KOPT-K1 (cell line): ENCODE measurements around the gene KLF12.

Source experiments
- H3K27ac ChIP-seq: fragments of 200-600 bp; sonication (generic); 2 replicates; pipeline ENCODE4 v1.5.1; 2016; ENCODE audit warnings: antibody characterized with exemption, mild to moderate bottlenecking, low read depth, low read length; ENCODE audit not compliant: poor library complexity, severe bottlenecking
- H3K36me3 ChIP-seq: fragments of 200-600 bp; sonication (generic); 2 replicates; pipeline ENCODE4 v1.5.1; 2017; ENCODE audit warnings: antibody characterized with exemption, mild to moderate bottlenecking, low read length, moderate library complexity; ENCODE audit not compliant: insufficient read depth
- H3K9me3 ChIP-seq: fragments of 200-600 bp; sonication (generic); 2 replicates; pipeline ENCODE4 v1.5.1; 2017; ENCODE audit warnings: antibody characterized with exemption, low read length, mild to moderate bottlenecking; ENCODE audit not compliant: insufficient read depth, poor library complexity, severe bottlenecking

KLF12 gene

DNA sequence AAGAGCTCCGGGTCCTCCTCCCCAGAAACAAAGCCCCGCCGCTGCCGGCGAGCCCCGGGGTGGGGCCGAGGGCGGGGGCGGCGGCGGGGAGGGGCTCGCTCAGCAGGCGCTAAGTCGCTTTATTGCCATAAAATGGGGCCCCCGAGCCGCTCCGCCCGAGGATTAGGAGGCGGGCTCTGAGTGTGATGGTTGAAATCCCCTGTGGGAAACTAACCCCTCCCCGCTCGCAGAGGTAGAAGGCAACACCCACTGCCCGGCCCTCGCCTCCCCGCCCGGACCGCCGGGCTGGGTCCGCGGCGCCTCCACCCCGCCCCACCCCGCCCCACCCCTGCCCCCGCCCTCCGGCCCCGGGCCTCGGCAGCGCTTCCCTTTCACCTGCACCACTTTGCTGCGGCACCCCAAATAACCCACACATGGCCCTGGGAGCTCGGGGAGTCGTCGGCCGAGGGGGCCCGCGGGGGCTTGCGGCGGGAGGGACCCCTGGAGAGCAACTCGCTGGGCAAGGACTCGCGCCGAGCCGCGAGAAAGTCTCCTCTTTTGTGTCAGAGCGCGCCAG lies at the start of gene KLF12:
TSS of gene KLF12 (minus strand) at position 184 of the 556 bp plus-strand sequence.
- Histone ChIP-seq H3K36me3 (no peaks in the 10 kb centered on the region), H3K9me3 (no peaks in the 10 kb centered on the region), H3K27ac (peak within 1 kb of the TSS; percentile 83)

DNA sequence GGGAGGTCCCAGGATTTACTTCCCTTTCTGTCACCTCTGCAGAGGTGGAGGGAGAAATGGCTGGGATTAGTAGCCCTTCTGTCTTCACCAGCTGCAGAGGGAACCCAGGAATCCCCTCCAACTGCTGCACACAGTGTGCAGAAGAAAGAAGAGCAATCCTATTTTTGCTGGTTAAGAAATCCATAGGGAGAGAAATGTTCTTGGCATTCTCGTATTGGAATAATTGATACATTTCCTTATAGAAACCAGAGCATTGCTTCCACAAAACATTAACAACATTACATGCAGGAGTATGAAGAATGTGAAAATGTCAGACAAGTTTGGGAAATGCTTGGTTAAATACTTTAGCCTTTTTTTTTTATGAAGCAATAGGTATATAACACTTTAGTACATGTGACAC lies 48.3 kb upstream of the KLF12 start:
- Histone ChIP-seq H3K9me3 (no peaks in the 10 kb centered on the region), H3K36me3 (no peaks in the 10 kb centered on the region), H3K27ac (no peak overlapping the region)

DNA sequence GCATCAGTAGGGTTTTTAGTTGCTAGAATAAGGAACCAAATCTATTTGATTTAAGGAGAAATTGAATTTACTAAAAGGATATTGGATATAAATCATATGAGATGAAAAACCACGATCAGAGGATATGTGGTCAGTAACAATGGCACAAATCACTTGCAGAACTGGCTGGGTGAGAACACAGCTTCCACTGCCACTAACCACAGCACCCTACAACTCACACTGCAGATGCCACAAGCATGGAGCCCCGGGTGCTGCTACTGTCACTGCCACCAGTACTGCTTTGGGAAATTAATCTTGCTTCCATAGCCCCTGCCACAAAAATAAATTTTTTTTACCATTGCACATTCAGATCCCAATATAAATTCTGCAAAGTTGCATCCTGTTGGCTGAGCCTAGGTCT lies 40.6 kb upstream of the KLF12 start:
- Histone ChIP-seq H3K27ac (no peak overlapping the region), H3K9me3 (no peaks in the 10 kb centered on the region), H3K36me3 (no peaks in the 10 kb centered on the region)

DNA sequence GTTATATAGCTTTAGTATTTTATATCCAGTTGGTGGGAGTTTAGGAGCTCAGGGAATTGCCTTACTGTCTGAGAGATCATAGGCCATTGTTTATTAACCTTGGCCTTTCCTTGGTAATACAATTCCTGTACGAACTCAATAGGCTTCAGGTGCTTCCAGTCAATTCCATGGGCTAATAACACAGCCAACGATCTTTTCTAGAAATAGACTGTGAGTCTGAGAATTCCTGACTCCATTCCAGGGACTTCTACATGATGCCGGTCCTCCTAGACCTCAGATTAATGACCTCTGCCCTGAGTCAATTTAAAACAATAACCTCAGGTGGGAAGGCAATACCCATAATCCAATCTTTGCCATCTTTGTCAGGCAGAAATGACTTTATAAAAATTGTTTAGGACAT lies 39.6 kb upstream of the KLF12 start:
- Histone ChIP-seq H3K27ac (no peak overlapping the region), H3K9me3 (no peaks in the 10 kb centered on the region)

DNA sequence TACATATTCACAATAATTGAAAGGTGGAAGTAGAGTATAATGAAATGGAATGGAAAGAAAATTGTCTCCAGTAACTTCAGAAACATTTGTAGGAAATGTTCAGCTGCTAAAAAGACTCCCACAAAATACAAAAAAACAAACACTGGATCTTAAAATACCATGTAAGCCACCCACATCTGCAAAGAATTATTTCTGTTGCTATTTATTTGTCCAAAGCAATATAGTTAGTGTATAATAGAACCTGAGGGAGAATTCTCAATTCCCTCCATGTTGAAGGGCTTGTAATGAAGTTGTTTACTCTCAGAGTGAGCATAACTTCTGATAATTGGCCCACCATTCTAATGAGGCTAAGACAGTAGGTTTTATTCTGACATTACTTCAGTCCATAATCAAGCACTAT lies 37.4 kb upstream of the KLF12 start:
- no peaks in the 10 kb centered on the region for H3K36me3 ChIP-seq
- H3K9me3 ChIP-seq, result no peaks in the 10 kb centered on the region
- no peak overlapping the region for H3K27ac ChIP-seq

More for the DNA sequence above, 39.6 kb upstream of the KLF12 start:
- H3K36me3 ChIP-seq, result no peaks in the 10 kb centered on the region

DNA sequence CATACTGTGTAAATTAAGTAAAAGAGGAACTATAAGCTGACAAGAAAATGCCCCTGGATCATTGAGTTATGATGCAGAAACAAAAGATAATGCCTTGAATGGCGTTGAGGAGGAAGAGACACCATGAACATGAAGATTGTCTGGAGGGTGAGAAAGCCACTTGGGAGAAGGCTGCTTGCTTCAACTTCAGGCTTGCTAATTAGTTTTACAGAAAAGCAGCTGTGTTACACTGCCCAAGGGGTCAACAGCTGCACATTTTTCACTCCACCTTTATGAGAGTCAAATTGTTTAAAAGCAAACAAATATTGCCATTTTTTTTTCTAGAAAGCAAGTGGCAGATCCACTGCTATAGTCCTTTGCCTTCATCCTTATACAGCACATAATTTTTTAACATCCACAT lies 35.5 kb upstream of the KLF12 start:
- H3K9me3 ChIP-seq, result no peaks in the 10 kb centered on the region
- no peaks in the 10 kb centered on the region for H3K36me3 ChIP-seq
- no peak overlapping the region for H3K27ac ChIP-seq

DNA sequence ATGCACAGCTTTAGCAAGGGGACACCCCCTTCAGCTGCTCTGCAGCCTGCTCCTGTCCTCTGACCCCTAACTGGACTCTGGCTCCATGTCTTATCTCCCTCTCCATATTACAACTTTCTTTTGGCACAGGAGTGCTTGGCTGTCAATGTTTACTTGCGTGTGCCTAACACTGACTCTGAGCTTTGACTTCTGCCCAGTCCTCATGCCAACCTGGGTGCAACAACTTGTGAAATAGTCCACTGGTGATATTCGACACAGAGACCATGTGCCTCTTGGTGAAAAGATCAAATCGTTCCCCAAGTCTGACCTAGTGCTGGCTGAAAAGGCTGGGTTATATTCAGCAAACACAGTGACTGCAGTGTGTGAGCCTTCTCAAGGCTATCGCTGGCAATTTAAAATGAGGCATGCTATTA lies 34.1 kb upstream of the KLF12 start:
- no peak overlapping the region for H3K27ac ChIP-seq
- H3K9me3 ChIP-seq, result no peaks in the 10 kb centered on the region
- H3K36me3 ChIP-seq, result no peaks in the 10 kb centered on the region

DNA sequence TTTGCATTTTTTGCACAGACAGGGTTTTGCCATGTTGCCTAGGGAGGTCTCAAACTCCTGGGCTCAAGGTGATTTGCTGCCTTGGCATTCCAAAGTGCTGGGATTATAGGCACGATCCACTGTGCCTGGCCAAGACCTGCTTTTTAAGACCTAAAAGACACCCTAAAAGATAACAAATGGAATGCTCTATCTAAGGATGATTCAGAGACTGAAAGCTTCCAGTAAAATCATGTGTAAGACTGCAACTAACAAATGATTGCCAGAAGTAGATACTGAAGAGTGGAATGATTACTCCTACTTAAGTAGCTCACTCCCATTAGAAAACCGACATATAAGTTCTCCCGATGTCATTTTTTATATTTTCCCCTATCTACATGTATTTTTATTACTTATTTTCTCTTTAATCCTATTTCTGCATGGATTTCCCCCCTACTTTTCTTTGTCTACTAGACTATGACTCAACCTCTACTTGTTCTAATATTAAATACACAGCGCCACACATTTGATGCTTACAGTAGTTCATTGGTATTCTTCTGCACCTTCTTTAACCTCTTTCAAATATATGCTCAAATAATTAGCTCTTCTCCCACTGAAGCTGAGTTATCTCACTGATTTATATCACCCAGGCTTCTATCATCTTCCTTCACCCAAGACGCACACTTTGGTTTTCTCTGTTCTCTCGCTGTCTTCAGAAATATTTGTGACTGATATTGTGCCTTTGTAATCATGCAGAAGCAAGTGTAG lies 32.2 kb upstream of the KLF12 start:
- H3K36me3 ChIP-seq, result no peaks in the 10 kb centered on the region

DNA sequence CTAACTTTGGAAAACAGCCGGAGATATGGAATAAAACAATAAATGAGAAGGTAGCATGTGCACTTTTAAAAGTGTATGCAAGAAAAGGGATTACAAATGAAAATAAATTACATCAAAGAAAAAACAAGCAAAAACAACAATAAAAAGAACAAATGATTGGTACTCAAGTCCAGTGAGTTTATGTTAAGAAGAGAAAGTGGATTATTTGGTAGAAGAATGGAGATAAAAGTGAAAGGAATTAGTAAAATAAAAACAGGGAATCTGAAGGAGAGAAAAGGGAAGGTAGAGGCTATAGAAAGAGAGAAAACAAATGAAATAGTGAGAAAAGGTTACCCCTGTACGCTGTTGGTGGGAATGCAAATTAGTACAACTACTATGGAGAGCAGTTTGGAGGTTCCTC lies 28.6 kb upstream of the KLF12 start:
- no peaks in the 10 kb centered on the region for H3K36me3 ChIP-seq
- H3K9me3 ChIP-seq, result no peaks in the 10 kb centered on the region
- no peak overlapping the region for H3K27ac ChIP-seq

More for the DNA sequence above, 32.2 kb upstream of the KLF12 start:
- H3K9me3 ChIP-seq, result no peaks in the 10 kb centered on the region
- no peak overlapping the region for H3K27ac ChIP-seq

DNA sequence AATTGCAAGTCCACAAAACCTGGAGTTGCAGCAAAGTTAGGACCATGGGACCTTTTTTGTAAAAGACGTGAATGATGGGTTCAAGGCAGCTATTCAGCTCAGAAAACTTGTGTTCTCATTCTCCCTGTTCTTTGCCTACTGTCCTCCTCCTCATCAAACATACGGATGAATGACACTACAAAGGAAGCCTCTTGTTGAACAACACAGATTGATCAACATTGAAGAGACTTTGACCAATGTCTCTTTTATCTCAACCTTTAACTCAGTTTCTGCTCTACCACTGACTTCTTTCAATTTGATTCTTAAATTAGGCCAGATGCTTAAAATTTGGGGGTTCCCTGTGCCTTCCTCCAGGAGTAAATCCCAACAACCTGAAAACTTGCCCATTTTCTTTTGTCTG lies 27.9 kb upstream of the KLF12 start:
- Histone ChIP-seq H3K9me3 (no peaks in the 10 kb centered on the region), H3K27ac (no peak overlapping the region), H3K36me3 (no peaks in the 10 kb centered on the region)

DNA sequence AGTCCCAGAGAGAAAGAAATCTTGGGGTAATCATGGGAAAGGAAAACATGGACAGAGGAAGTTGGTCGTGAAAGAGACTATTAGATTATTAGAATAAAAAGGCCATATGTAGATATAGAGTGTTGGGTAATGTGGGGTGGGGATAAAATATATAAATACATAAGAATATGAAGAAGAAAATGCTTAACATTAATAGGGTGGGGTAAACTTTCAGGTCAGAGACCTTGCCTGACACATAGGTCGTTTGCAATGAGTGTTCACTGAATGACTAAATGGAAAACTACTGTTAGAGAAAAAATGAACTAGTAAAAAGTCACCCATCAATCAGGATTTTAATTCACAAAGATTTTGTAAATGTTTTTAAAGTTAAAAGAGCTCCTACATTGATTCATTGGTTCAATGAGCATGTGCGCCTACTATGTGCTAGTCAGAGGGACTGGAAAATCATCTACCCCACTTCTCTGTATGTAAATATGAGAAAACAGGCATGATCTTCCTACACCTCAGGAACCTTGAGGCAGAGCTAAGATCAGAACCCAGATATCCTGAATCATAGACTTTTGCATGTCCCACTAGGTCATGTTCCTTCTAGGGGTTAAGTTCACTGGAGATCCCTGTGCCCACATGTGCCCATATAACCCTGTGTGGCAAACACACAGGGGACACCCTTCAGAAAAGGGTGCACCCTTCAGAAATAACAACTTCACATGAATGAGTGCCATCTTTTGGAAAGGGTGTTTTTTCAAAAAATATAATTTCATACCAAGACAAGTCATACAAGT lies 24.6 kb upstream of the KLF12 start:
- no peaks in the 10 kb centered on the region for H3K36me3 ChIP-seq
- H3K9me3 ChIP-seq, result no peaks in the 10 kb centered on the region
- H3K27ac ChIP-seq, result no peak overlapping the region

DNA sequence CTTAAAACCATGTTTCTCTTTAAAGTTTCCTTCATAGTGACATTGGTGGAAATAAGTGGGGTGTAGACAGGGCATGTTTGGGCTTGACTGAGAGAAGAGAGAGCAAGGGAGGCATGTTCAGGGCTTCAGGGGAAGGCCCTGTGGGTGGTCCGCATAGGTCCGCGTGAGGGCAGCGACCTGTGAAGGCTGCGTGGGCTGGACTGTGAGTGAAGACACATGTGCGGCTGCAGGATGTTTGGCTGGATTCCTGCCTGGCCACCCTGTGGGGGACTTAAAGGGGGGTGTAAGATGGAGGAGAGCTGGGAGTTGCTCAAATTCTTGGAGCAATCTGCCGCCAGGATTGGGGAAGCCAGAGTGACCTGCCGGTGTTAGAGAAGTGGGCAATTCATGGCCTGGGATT lies 23.8 kb upstream of the KLF12 start:
- Histone ChIP-seq H3K9me3 (no peaks in the 10 kb centered on the region), H3K27ac (no peak overlapping the region)

DNA sequence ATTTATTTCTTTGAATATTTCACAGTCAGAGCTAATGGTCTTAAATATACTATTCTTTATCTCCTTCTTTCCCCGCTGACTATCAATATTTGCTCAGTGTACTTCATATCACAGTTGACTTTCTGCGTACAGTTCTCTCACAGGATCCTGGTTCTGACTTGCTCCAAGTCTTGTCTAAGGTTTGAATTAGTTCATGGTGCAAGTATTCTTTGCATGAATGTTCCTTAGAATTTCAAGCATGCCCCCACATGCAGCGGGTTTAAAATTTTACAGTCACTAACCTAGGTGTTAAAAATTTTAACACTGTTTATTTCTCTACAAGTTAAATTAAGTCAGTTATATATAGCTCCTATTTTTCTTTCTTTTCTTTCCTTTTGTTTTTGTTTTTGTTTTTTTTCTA lies 20.8 kb upstream of the KLF12 start:
- no peaks in the 10 kb centered on the region for H3K36me3 ChIP-seq
- H3K9me3 ChIP-seq, result no peaks in the 10 kb centered on the region

More for the DNA sequence above, 23.8 kb upstream of the KLF12 start:
- no peaks in the 10 kb centered on the region for H3K36me3 ChIP-seq

DNA sequence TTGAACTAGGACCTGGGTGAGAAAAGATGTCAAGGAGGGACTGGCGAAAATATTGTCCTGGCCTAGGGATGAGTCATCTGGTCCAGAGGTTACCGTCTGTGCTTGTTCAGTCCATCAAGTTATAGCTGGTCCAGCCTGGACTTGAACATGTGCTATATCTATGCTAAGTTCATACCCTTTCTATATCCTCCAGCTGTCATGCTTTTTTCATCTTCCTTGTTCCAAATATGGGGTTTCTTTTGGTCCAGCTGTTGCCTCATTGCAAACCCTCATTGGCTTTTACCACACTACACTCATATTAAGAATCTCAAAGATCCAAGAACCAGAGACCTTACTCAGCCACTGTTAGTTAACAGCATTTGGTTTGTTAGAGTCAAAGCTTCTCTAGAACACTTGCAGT lies 19.1 kb upstream of the KLF12 start:
- no peaks in the 10 kb centered on the region for H3K36me3 ChIP-seq
- H3K9me3 ChIP-seq, result no peaks in the 10 kb centered on the region
- H3K27ac ChIP-seq, result no peak overlapping the region

More for the DNA sequence above, 20.8 kb upstream of the KLF12 start:
- no peak overlapping the region for H3K27ac ChIP-seq

DNA sequence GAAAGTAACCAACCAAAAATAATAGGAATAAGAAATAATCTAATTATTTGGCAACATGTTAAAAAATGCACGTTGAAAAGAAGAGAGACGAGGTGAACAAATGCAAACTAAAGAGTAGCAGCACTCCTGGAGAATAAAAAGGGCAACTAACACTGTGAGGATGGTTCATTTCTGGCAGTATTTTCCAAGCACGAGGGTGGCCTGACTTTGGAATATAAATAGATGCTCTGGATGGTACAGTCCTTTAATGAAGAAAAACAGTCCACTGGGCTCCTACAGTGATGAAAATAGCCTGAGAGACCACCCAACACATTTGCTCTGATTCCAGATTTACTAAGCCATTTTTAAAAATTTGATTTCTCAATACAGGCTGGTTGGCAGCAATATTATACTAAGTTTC lies 17.7 kb upstream of the KLF12 start:
- no peak overlapping the region for H3K27ac ChIP-seq
- no peaks in the 10 kb centered on the region for H3K36me3 ChIP-seq
- H3K9me3 ChIP-seq, result no peaks in the 10 kb centered on the region
